COR-L47 (cell line): ENCODE data around the gene RAB37.

ENCODE experiments used
- DNase-seq: peaks from one replicate; lab custom pipeline; 2025; lab: John Stamatoyannopoulos, UW

Gene RAB37

DNA sequence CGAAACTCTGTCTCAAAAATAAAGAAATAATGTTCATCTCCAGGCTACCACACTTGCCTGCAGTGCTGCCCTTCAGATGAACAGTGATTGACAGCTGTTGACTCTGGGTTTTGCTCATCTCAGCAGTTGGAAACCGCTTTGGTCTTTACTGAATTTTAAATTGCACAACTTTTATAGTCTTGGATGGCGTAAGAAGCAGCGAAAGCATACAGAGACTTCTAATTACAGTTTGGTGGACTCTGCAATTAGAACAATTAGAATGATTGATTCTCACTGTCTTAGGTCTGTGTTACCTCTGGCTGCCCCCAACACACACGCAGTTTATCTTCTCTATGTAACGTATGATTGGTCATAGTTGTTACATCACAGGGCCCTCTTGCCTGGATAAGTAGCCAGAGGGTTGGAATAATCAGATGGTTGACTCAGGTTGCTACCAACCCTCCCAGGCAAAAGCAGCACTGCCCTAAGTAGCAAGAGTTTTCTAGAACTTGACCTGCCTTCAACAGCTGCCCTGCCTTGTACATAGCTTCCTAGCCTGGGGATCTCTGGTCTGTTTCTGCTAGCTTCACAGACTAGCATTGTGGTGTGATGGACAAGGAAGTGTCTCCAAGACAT lies 41.0 kb downstream of the RAB37 start:
- DNase-seq, result no peak

DNA sequence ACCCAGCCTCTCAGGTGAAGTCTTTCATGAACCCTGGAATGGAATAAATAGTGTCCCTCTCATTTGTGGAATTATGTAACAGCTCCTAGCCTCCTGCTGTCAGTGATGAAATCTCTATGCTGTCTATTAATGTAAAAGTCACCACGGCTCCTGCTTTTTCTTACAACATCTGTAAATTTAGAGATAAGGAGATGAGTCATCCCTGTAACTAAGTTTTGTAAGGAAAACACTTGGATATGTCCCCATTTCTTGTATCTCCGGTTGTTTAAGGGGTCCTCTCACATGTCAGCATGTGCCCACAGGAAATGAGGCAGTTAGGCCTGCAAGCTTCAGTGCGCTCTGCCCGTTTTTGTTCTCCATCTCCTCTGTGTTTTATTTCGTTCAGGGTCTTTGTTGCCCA lies 41.9 kb downstream of the RAB37 start:
- DNase-seq, result no peak

DNA sequence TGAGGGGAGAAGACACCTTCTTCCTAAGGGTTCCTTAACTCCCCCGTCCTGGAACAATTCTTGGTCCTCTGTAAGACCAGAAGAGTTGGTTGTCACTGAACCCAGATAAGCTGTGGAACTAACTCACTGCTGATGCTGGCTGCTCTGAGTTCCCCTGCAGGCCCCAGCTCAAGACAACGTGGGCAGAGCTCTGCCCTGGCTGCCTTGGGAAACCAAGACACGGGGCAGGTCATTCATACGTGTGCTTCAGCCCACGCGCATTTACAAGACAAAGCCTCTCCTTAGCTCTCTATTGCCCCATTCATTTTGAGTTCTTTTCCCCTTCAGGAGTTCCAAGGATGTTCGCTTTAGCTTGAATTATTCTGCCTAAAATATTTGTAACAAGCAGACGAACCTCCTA lies 42.4 kb downstream of the RAB37 start:
- no peak for DNase-seq

DNA sequence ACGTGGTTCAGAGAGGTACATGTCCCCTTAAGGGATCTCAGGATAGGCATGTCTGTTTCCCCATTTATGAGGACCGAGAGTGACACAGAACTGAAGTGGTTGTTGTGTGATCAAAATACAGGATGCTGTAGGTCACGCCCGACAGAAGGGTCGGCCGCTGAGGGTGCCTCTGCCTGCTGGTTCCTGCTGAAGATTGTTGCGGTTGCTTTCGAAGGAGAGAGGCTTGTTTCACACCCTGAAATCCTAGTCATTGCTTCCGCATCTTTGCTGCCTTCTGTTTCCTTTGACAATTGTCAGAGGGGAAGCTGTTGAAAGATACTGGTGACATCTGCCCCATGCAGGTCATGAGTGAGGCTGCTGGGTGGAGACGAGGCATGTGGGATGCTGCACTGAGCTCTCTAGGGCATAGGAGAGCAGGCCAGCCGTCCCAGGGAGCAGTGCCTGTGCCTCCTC lies 42.9 kb downstream of the RAB37 start:
- DNase-seq, result no peak

DNA sequence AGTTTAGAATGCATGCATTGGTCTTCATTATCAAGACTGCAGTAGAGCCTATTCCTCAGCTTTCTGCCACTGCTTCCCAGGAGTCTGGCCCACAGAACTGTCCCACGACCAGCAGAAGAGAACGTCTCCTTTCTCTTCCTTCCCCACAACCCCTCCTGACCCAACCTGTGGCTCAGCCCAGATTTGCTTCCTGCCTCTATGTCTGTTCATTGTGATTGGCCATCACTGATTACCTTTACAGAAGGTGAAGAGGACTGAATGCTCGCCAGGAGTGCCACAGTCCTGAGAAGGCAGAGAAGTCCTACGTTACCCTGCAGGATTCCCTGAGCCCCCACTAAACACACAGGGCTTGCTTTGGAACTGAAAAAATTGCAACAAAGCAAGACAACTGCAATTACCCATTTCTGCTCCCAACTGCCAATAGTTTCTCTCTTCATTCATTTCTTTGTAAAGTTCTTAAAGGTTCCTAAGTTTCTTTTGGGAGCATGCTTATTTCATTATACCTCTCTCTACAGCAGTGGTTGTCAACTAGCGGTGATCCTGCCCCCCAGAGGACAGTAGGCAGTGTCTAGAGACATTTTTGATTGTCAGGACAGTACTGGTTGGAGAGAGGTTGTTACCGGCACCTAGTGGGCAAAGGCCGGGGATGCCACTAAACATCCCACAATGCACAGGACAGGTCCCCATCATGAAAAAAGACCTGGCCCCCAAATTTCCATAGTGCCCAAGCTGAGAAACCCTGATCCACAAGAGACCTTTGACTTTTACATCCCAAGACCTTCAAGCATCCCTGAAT lies 43.6 kb downstream of the RAB37 start:
- no peak for DNase-seq

DNA sequence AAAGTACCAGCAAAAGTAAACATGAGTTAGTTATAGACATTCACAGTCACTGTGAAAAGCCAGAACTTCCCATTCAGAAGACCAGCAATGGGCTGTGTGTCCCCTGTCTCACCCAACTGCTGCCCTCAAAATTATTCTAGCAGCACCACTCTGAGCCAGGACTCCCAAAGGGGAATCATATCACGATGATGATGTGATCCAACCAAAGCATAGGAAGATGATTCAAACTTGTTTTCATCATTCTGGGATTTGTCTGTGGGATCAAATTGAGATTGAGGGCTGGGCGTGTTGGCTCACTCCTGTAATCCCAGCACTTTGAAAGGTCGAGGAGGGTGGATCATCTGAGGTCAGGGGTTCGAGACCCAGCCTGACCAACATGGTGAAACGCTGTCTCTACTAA lies 45.5 kb downstream of the RAB37 start:
- DNase-seq, result no peak

DNA sequence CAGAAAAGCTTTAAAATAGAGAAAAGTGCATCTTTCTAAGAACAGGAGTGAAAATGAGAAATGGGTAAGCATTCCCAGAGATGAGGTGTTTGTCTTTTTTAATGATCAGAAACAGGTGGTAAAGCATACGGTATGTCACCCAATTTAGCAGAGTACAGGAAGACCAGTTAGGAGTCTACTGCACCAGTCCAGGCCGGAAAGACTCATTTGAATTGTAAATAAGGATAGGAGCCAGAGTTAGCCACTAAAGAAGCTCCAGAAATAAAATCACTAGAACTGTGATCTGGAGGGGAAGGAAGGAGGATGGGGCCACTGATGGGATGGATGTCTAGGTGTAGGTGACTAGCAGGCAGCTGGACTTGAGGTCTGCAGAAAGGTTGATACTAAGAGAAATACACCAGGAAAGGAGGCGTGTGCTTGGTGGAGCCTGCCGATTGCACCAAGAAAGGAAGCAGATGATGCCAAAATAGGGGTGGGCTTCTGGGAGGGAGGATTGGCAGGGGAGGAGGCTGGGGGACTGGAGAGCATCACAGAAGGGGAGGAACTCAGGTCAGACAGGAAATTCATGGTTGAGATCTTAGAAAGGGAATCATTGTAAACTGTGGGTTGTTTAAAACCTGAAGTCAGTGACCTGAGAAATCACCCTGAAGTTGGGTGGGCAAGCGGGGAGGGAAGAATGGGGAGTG lies 47.2 kb downstream of the RAB37 start:
- no peak for DNase-seq

DNA sequence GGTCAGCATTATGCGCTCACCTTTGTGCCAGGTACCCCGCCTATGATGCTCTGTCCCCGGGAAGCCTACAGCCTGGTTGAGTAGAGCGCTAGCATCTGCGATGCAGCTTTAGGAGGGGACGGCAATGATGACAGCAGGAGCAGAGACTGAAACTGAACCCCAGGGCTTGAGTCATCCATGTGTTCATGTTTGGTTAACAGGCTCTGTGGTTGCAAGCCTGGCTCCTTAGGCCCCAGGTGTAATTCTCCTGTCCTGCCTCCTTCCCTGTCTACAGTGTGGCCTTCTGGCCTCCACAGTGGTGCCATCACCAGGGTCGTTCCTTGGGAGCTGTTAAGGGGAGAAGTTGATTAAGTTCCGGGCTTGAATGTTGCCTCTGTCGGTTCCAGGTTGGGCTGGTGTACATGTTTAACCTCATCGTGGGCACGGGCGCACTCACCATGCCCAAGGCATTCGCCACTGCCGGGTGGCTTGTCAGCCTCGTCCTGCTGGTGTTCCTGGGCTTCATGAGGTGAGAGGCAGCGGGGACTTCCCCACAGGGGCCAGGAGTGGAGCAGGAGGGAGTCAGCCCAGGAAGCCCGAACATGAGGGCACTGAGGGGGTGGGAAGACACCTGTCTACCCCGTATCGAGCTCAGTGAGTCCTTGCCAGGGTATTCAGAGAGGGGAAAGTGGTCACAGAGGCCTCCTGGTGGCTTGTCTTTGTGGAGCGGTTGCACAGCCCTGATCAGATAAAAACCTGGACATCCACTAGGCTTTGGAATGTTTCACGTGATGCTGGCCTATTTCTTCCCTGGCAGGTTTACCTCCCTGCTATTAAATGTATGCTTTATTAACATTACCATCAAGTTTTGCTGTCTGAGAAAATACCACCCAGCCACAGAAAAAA lies 48.3 kb downstream of the RAB37 start:
- DNase-seq, result no peak

DNA sequence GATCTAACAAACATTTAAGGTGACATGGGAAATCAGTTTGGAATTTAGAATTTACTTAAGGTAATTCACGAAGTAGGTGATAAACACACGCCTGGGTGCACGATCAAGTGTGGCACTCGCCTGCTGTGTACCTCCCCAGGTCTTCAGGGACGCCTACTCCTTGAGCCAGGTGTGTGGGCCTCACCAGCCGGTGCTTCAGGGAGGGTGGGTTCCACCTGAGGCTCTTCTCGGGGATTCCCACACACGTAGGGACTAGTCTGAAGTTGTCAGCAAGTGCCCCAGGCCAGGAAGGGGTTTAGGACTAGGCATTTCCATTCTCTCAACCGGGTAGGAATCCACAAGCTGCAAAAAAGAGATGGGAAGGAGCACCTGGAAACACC lies 48.9 kb downstream of the RAB37 start:
- no peak for DNase-seq

DNA sequence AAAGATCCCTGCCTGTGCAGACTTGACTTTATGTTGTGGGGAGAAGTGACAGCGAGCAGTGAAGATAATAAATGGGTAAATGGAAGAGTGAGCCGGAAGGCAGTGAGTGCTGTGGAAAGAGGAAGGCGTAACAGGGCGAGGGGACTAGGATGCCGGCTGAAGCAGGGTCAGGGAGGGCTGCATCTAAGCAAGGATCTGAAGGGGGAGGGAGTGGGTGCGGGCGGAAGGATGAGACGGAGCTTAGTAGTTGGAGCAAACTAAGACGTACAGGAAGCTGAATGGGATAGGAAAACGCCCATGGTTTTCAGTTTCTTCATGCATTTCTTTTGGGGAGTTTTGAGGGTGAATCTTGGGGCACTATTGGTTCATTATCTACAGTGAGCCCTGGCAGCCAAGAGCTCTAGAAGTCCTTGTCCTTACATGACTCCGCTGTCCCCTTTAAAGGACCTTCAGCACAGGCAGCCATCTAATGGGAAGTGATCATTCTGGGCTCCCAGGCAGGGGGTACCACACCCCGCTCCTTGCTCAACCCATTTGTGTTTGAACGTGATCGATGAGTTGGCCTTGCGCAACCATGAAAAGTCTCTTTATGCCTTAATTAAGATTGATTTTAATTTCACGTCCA lies 49.5 kb downstream of the RAB37 start:
- no peak for DNase-seq

DNA sequence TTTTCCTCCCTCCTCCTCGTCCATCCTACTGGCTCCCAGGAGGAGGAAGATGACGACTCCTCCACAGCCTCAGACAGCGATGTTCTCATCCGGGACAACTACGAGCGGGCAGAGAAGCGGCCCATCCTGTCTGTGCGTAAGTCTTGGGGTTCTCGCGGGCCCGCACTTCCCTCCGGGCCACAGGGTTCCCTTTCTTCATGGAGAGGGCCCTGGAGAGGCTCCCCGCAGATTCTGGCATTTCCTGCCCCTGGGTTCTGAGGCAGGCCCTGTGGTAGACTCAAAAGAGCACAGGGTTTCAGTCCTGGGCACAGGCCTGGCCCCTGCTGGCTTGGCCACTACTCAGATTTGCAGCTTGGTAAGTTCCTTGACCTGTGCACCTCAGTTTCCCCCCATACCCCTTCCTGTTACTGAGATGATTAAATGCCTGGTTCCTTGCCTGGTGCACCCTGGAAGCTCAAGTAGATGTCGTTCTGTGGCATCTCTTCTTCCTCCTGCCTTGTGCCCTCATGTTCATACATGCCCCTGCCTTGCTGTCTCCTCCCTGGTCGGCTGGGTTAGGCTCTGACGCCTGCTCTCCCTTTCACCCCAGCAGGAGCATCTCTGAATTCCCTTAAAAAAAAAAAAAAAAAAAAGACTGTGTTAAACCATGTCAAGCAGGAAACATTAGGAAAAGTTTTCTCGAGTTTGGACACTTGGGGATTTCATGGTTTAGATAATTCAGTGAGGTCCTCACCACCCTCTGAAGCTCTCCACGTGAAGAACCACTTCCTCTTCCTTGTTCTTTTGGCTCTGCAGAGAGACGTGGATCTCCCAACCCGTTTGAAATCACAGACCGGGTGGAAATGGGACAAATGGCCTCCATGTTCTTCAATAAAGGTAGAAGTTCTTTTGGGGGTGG lies 53.4 kb downstream of the RAB37 start:
- no peak for DNase-seq

DNA sequence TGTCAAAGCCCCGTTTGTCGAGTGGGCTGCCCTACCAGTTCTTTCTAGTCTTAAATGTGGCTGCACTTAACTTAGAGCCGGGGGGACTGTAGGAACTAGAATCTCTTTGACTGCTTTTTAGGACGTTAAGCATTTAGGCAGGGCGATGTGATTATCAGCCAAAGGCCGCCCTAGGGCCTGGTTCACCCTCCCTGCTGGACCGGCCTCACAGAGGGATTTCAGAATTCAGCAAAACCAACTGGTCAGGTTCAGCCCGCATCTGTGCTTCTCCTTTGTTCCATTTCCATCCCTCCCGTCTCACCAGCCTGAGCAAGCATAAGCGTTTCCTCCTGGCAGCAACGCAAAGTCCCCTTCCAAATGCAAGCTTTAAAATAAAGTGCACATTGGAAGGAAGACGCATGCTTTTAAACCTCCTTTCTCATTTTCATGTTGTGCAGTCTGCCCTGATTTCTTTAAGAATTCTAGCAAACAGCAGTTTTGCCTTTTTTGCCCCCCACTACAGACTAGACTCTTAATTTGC lies 55.6 kb downstream of the RAB37 start:
- DNase-seq, result no peak

DNA sequence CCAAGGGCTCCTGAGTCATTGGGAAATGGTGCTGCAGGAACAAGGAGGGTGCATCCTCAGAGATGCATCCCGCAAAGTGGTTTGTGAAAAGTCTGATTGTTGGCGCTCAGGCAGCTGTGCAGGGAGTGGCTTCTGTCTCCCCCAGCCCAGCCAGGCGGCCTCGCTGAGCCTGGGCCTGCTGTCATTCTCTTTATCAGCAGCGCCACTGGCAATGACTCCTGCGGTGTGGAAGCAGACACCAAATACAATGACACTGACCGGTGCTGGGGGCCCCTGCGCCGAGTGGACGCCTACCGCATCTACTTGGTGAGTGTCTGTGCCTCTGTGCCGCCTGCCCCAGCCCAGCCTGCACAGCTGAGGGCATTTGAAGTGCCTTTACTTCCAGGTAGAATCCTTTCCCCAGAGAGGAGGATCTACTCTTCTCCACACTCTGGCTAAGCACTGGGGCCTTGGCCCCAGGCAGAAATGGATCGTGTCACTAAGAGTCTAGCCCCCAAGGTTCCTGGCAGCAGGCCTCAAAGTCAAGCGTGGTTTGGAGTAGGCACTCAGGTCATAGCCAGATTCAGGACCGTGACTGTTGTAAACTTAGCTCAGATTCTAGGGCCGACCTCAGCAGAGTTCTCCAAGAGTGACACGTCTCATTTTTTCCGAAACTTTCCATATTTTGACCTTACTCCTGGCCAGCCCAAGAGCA lies 58.4 kb downstream of the RAB37 start:
- DNase-seq, result no peak

DNA sequence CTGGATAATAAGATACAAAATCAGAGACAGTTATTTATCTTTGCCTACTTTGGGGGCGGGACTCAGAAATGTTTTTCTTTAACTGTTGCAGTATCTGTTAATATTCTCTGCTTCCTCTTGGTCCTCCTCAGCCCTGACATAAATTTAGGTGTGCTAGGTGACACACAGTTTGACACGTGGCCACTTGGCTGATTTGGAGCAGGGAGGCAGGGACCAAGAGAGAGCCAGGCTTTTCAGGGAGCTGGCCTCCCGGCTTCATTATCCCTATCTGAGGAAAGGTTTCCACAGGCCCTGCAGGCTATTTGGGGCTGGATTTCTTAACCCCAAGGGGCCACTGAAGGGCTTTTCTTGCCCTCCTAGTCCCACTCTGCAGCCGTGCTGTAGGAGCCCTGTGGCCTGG lies 59.2 kb downstream of the RAB37 start:
- DNase-seq, result no peak

DNA sequence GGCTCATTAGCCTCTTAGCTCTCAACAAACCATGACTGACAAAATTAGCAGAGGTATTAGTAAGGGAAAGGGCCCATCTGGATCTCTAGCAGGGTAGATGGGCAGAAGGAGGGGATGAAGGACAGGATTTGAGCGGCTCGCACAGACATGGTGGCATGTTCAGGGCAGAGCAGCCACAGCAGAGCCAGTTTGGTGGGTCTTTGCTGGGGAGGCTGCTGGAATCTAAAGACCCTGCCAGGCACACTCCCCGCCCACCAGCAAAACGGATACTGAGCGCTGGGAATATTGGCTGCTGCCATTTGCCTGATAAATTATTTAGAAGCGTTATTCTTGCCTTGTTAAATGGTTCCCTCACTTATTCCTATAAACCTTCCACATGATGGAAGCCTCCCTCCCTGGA lies 59.8 kb downstream of the RAB37 start:
- no peak for DNase-seq
